Stimulated activated CD4-positive, alpha-beta T cell treated with anti-CD3 and anti-CD28 coated beads, TNF-alpha, amount 100 ng/mL, for 48 hours (primary cell): Measurements from ENCODE around the gene CYTH4.

Experiments
- DNase-seq, 3 donors: peaks; one replicate each; pipeline ENCODE4 v3.0.0-alpha.2; 2020; ENCODE audit warnings: low read depth in 3 of 3

CYTH4 gene

GRCh38 chr22:37329238-37330140 is 47.2 kb downstream of the CYTH4 start:
- DNase-seq: no peak

- peak in 2 of 3 donors; percentile 44 to 49 for DNase-seq
Observed at GRCh38 chr22:37330200-37331033, 48.1 kb downstream of the CYTH4 start.

GRCh38 chr22:37331034-37331428 is 48.7 kb downstream of the CYTH4 start:
- DNase-seq: no peak

GRCh38 chr22:37331856-37332536 is 49.7 kb downstream of the CYTH4 start:
- no peak for DNase-seq

GRCh38 chr22:37333724-37334460 is 51.6 kb downstream of the CYTH4 start:
- no peak for DNase-seq

GRCh38 chr22:37334461-37334858 is 52.2 kb downstream of the CYTH4 start:
- DNase-seq: no peak

- DNase-seq: no peak
Observed at GRCh38 chr22:37334859-37335805, 52.8 kb downstream of the CYTH4 start.

GRCh38 chr22:37335806-37336199 is 53.5 kb downstream of the CYTH4 start:
- DNase-seq: no peak

GRCh38 chr22:37336579-37336978 is 54.3 kb downstream of the CYTH4 start:
- DNase-seq: no peak

- DNase-seq: no peak
Observed at GRCh38 chr22:37337204-37337943, 55.1 kb downstream of the CYTH4 start.

- DNase-seq: no peak
Observed at GRCh38 chr22:37338539-37339246, 56.4 kb downstream of the CYTH4 start.

GRCh38 chr22:37340331-37341262 is 58.3 kb downstream of the CYTH4 start:
- DNase-seq: no peak

GRCh38 chr22:37342065-37342464 is 59.8 kb downstream of the CYTH4 start:
- DNase-seq: no peak

- DNase-seq: no peak
Observed at GRCh38 chr22:37343348-37343747, 61.0 kb downstream of the CYTH4 start.

- no peak for DNase-seq
Observed at GRCh38 chr22:37343863-37344734, 61.8 kb downstream of the CYTH4 start.

- no peak for DNase-seq
Observed at GRCh38 chr22:37344735-37345449, 62.6 kb downstream of the CYTH4 start.
